Measurements from ENCODE around the gene PITPNM3. TPM values are rescaled to one million over a fixed set of nuclear protein-coding genes. Genes with fewer than 3 reads are reported as not detected.

PITPNM3 gene
- total and polyA plus RNA-seq, 2 of the 8 experiments (the other 6 are each of a cell fraction or from before 2014, with no cell fraction given), result 1.7 to 3.1 TPM

DNA sequence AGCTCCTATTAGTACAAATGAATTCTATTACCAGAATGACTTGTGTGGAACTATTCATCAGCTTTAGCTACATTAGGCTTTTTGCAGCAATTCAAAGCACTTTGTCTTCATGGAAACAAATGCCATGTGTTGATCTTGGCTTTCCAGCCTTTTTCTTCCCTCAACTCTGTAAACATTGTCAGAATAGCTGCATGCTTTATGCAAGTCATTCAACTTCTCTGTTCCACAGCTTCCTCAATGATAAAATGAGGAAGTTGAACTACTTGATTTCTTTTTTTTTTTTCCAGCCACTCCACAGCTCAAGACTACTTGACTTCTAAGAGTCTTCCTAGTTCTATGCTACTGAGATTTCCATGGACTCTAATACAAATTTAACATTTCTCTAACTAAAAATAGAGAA, 43.0 kb upstream of the PITPNM3 start:
- Histone ChIP-seq H3K79me2 (ENCODE audit: control insufficient read depth in 1 of 2, insufficient read depth in 2 of 2, low read length in 2 of 2) (no peaks in the 10 kb centered on the region), H3K9ac (replicated peaks in 1 of 4; ENCODE audit: extremely low read depth in 1 of 4, low read depth in 3 of 4, low read length in 3 of 4) (no peak overlapping the region), H2BK120ac (replicated peaks; ENCODE audit: low read depth, low read length) (no peak overlapping the region), H3K23ac (ENCODE audit: insufficient read length) (no peak overlapping the region), H3K27me3 (replicated peaks in 1 of 4; ENCODE audit: control insufficient read depth in 3 of 4, extremely low read depth in 1 of 4, insufficient read depth in 3 of 4, low read length in 3 of 4) (no peaks in the 10 kb centered on the region), H4K91ac (replicated peaks; ENCODE audit: insufficient read length, low read length) (no peak overlapping the region), H2BK15ac (ENCODE audit: low read length) (no peak overlapping the region), H2BK5ac (ENCODE audit: low read depth, low read length) (no peak overlapping the region), H3K4me1 (replicated peaks in 1 of 4; ENCODE audit: control insufficient read depth in 3 of 4, insufficient read depth in 4 of 4, low read length in 3 of 4) (no peaks in the 10 kb centered on the region), H3K9me3 (ENCODE audit: insufficient read depth in 2 of 2, low read depth in 1 of 2, low read length in 1 of 2) (no peaks in the 10 kb centered on the region), H2AFZ (ENCODE audit: low read length) (no peak overlapping the region), H2BK12ac (ENCODE audit: low read depth, low read length) (no peak overlapping the region), H3K27ac (ENCODE audit: low read depth, low read length) (no peak overlapping the region), H4K5ac (ENCODE audit: insufficient read length, low read depth, low read length) (no peak overlapping the region), H3K18ac (ENCODE audit: extremely low read depth, low read length) (no peak overlapping the region), H4K8ac (ENCODE audit: extremely low read depth, insufficient read depth, low read length) (no peak overlapping the region), H3K23me2 (ENCODE audit: low read depth, low read length) (no peaks in the 10 kb centered on the region), H3K4me3 (ENCODE audit: extremely low read depth in 1 of 4, insufficient read depth in 2 of 4, low read depth in 3 of 4, low read length in 4 of 4) (no peak overlapping the region), H3K4ac (replicated peaks; ENCODE audit: insufficient read length, low read depth, low read length) (no peak overlapping the region), H3K14ac (ENCODE audit: insufficient read length) (no peak overlapping the region), H2AK5ac (ENCODE audit: low read depth, low read length) (no peak overlapping the region), H3K79me1 (ENCODE audit: low read depth, low read length) (no peaks in the 10 kb centered on the region), H3K4me2 (ENCODE audit: insufficient read depth in 1 of 2, low read depth in 2 of 2, low read length in 2 of 2) (no peak overlapping the region), H2BK20ac (ENCODE audit: low read length) (no peak overlapping the region), H3K36me3 (ENCODE audit: control insufficient read depth in 2 of 4, insufficient read depth in 4 of 4, low read length in 3 of 4) (peaks cover 6 to 43% (median 19%) of the 10 kb centered on the region in 4 experiments; a peak in 7 of 8 replicates), H4K20me1 (replicated peaks in 1 of 2; ENCODE audit: control insufficient read depth in 1 of 2, insufficient read depth in 2 of 2, low read length in 2 of 2) (no peaks in the 10 kb centered on the region), H3K56ac (replicated peaks; ENCODE audit: insufficient read length, low read depth, low read length) (no peak overlapping the region)
- ChIA-PET CTCF (ENCODE audit: partially characterized antibody) (interaction anchor here (0.6 to 1.0 kb wide), 2 partner anchors 34 to 41 kb away, joined by 3 read pairs; no protein-coding TSS in a partner anchor), POLR2A (ENCODE audit: partially characterized antibody) (interaction anchor here (0.6 to 0.7 kb wide), 3 partner anchors 25 to 1357 kb away, joined by 3 read pairs; no protein-coding TSS in a partner anchor)
- no peak for TF ChIP-seq CHD1 (IDR thresholded peaks at IDR 0.05; ENCODE audit: low read depth, low read length)
- DNase-seq (ENCODE audit: low read depth in 1 of 2, low spot score in 2 of 2) (no peak), FAIRE-seq (no peak)
